ENCODE measurements around the gene RGS8. TPM values are rescaled to one million over a fixed set of nuclear protein-coding genes. Genes with fewer than 3 reads are reported as not detected.

The RGS8 gene
- total and polyA plus RNA-seq, 10 of the 15 experiments (the other 5 are each of a cell fraction or from before 2014, with no cell fraction given): 0.03 to 0.62 (median 0.33) TPM

DNA sequence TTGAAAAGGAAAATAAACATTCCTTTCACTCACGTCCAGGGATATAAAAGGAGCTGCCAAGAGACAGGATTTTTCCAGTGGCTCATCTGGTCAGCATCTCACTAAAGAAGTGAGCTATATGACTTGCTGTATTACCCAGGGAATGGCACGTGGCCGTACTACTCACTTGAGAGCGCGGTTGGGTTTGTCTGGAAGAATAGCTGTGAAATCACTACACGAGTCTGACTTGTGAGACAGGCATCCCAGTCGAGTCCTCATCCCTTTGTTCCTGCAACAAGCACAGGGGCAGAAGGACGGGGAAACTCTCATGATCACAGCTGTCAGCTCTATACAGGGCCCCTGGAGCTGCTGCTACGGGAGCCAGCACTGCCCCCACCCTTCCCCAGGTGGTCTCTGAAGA is 17.7 kb downstream of the RGS8 start:
- DNase-seq (ENCODE audit: low read depth, low spot score): no peak
- H4K20me1 ChIP-seq (ENCODE audit: control insufficient read depth, insufficient read depth): no peaks in the 10 kb centered on the region
- no peak overlapping the region for H3K4me3 ChIP-seq
- no peak overlapping the region for H2AFZ ChIP-seq (ENCODE audit: control insufficient read depth, low read depth, low read length)
- 0 out of 2 replicates have a peak, but pooled peaks cover under 1% of the 10 kb centered on the region for H3K4me1 ChIP-seq (ENCODE audit: control insufficient read depth, insufficient read depth, low read length)
- WGBS (ENCODE audit: insufficient coverage, insufficient replicate concordance, low lambda C conversion rate, missing lambda C conversion rate): 62% methylated on average over 9 of the region's 9 CpGs
- H3K9me3 ChIP-seq (replicated peaks; ENCODE audit: control insufficient read depth, insufficient read depth, low read length): no peaks in the 10 kb centered on the region
- in situ Hi-C loops (cut with MboI) (no loop called here), intact Hi-C loops (cut with micrococcal nuclease; ENCODE audit: unreplicated experiment) (no loop called here)
- ChIA-PET POLR2A (interaction anchor here (0.6 to 1.1 kb wide), 5 partner anchors 10 to 96 kb away, joined by 3 to 6 read pairs (median 4); no protein-coding TSS in a partner anchor), RAD21 (ENCODE audit: unreplicated experiment) (interaction anchor here (0.8 to 2.1 kb wide), 7 partner anchors 10 to 118 kb away, joined by 3 to 10 read pairs (median 5); partner anchors contain the start of gene RGS16), CTCF (interaction anchor here (0.6 to 7.8 kb wide), 11 partner anchors 8 to 225 kb away, joined by 3 to 46 read pairs (median 4); no protein-coding TSS in a partner anchor), SMC1A (ENCODE audit: uncharacterized antibody, unreplicated experiment) (interaction anchor here (1.0 to 11.1 kb wide), 14 partner anchors 9 to 523 kb away, joined by 3 to 106 read pairs (median 4); no protein-coding TSS in a partner anchor)
- H3K36me3 ChIP-seq (ENCODE audit: control insufficient read depth in 2 of 2, insufficient read depth in 2 of 2, low read length in 1 of 2): no peaks in the 10 kb centered on the region
- no peak overlapping the region for H3K27ac ChIP-seq (ENCODE audit: control insufficient read depth, insufficient read depth)
- H3K79me2 ChIP-seq (ENCODE audit: control insufficient read depth, insufficient read depth, low read length): no peaks in the 10 kb centered on the region
- H3K4me2 ChIP-seq (ENCODE audit: control insufficient read depth, insufficient read depth): no peak overlapping the region
- H3K9ac ChIP-seq (ENCODE audit: control insufficient read depth, insufficient read depth, low read length): no peak overlapping the region
- no peak for ATAC-seq
- no TSS peak for BruUV-seq (replicated peaks)
- H3K27me3 ChIP-seq (replicated peaks in 1 of 2; ENCODE audit: control insufficient read depth in 2 of 2, insufficient read depth in 2 of 2, low read length in 1 of 2): no peaks in the 10 kb centered on the region
- no peak for FAIRE-seq
- TF ChIP-seq KAT2A (conservative IDR thresholded peaks at IDR 0.05; ENCODE audit: control insufficient read depth, low read depth, low read length) (no peak), CREB1 (IDR thresholded peaks at IDR 0.05; ENCODE audit: low read depth) (no peak), MEF2A (IDR thresholded peaks at IDR 0.05; ENCODE audit: insufficient read depth, low read depth, low read length) (no peak), SREBF2 (IDR thresholded peaks at IDR 0.05; ENCODE audit: low read length) (no peak), ZNF207 (IDR thresholded peaks at IDR 0.05; ENCODE audit: borderline replicate concordance) (no peak), SIX5 (IDR thresholded peaks at IDR 0.05; ENCODE audit: low read depth, low read length, severe bottlenecking) (no peak), GATAD2B (conservative IDR thresholded peaks at IDR 0.05; ENCODE audit: low read depth) (no peak), LARP7 (IDR thresholded peaks at IDR 0.05) (no peak), POU2F2 (IDR thresholded peaks at IDR 0.05; ENCODE audit: borderline replicate concordance, low read depth, low read length) (no peak), JUNB (IDR thresholded peaks at IDR 0.05) (no peak), CHD2 (IDR thresholded peaks at IDR 0.05; ENCODE audit: borderline replicate concordance, low read depth, low read length) (no peak), ASH2L (IDR thresholded peaks at IDR 0.05; ENCODE audit: borderline replicate concordance, low read depth) (no peak)
- TF ChIP-seq, protein P1, sequence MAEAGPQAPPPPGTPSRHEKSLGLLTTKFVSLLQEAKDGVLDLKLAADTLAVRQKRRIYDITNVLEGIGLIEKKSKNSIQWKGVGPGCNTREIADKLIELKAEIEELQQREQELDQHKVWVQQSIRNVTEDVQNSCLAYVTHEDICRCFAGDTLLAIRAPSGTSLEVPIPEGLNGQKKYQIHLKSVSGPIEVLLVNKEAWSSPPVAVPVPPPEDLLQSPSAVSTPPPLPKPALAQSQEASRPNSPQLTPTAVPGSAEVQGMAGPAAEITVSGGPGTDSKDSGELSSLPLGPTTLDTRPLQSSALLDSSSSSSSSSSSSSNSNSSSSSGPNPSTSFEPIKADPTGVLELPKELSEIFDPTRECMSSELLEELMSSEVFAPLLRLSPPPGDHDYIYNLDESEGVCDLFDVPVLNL (IDR thresholded peaks at IDR 0.05; ENCODE audit: low read depth, low read length): no peak
- TF ChIP-seq, protein P2, sequence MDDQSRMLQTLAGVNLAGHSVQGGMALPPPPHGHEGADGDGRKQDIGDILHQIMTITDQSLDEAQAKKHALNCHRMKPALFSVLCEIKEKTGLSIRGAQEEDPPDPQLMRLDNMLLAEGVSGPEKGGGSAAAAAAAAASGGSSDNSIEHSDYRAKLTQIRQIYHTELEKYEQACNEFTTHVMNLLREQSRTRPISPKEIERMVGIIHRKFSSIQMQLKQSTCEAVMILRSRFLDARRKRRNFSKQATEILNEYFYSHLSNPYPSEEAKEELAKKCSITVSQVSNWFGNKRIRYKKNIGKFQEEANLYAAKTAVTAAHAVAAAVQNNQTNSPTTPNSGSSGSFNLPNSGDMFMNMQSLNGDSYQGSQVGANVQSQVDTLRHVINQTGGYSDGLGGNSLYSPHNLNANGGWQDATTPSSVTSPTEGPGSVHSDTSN (IDR thresholded peaks at IDR 0.05; ENCODE audit: insufficient replicate concordance, low read depth, low read length): no peak
- TF ChIP-seq, protein P3, sequence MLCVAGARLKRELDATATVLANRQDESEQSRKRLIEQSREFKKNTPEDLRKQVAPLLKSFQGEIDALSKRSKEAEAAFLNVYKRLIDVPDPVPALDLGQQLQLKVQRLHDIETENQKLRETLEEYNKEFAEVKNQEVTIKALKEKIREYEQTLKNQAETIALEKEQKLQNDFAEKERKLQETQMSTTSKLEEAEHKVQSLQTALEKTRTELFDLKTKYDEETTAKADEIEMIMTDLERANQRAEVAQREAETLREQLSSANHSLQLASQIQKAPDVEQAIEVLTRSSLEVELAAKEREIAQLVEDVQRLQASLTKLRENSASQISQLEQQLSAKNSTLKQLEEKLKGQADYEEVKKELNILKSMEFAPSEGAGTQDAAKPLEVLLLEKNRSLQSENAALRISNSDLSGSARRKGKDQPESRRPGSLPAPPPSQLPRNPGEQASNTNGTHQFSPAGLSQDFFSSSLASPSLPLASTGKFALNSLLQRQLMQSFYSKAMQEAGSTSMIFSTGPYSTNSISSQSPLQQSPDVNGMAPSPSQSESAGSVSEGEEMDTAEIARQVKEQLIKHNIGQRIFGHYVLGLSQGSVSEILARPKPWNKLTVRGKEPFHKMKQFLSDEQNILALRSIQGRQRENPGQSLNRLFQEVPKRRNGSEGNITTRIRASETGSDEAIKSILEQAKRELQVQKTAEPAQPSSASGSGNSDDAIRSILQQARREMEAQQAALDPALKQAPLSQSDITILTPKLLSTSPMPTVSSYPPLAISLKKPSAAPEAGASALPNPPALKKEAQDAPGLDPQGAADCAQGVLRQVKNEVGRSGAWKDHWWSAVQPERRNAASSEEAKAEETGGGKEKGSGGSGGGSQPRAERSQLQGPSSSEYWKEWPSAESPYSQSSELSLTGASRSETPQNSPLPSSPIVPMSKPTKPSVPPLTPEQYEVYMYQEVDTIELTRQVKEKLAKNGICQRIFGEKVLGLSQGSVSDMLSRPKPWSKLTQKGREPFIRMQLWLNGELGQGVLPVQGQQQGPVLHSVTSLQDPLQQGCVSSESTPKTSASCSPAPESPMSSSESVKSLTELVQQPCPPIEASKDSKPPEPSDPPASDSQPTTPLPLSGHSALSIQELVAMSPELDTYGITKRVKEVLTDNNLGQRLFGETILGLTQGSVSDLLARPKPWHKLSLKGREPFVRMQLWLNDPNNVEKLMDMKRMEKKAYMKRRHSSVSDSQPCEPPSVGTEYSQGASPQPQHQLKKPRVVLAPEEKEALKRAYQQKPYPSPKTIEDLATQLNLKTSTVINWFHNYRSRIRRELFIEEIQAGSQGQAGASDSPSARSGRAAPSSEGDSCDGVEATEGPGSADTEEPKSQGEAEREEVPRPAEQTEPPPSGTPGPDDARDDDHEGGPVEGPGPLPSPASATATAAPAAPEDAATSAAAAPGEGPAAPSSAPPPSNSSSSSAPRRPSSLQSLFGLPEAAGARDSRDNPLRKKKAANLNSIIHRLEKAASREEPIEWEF (IDR thresholded peaks at IDR 0.05; ENCODE audit: insufficient replicate concordance, low read depth, low read length): no peak
- TF ChIP-seq, protein P4, sequence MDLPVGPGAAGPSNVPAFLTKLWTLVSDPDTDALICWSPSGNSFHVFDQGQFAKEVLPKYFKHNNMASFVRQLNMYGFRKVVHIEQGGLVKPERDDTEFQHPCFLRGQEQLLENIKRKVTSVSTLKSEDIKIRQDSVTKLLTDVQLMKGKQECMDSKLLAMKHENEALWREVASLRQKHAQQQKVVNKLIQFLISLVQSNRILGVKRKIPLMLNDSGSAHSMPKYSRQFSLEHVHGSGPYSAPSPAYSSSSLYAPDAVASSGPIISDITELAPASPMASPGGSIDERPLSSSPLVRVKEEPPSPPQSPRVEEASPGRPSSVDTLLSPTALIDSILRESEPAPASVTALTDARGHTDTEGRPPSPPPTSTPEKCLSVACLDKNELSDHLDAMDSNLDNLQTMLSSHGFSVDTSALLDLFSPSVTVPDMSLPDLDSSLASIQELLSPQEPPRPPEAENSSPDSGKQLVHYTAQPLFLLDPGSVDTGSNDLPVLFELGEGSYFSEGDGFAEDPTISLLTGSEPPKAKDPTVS (IDR thresholded peaks at IDR 0.05; ENCODE audit: low read depth, low read length): no peak

Data from GM12878 (cell line).